Esophagus muscularis mucosa (tissue), 4 donors: ENCODE data around the gene C5orf34. TPM values are rescaled to one million over a fixed set of nuclear protein-coding genes. Genes with fewer than 3 reads are reported as not detected.
"Not testable (repeated sequence)": the region's sequence is repeated elsewhere in the genome, so short reads cannot be mapped to it uniquely, and the experiment has no call there.

Source experiments
- DNase-seq: peaks from one replicate; pipeline ENCODE4 v3.0.0-alpha.2; 2017; ENCODE audit errors: extremely low spot score
- H3K27ac ChIP-seq, 4 donors: fragments of 200-600 bp; sonication (generic); replicated peaks in 1 of 4; 1 replicate in 3 of 4; 2 replicates in 1 of 4; pipeline ENCODE4 v1.5.1; 2016 to 2019; ENCODE audit warnings: mild to moderate bottlenecking in 1 of 4
- H3K27me3 ChIP-seq, 4 donors: fragments of 200-600 bp; sonication (generic); one replicate each; pipeline versions ENCODE4 v1.5.1 to v1.6.0; 2016 to 2019
- H3K36me3 ChIP-seq, 4 donors: fragments of 200-600 bp; sonication (generic); one replicate each; pipeline ENCODE4 v1.5.1; 2016 to 2019
- H3K4me1 ChIP-seq, 4 donors: fragments of 200-600 bp; sonication (generic); one replicate each; pipeline ENCODE4 v1.5.1; 2016 to 2019
- H3K4me3 ChIP-seq, 4 donors: fragments of 200-600 bp; sonication (generic); 1 replicate in 2 of 4; 2 replicates in 2 of 4; pipeline ENCODE4 v1.5.1; 2016 to 2019; ENCODE audit warnings: mild to moderate bottlenecking in 4 of 4, moderate library complexity in 1 of 4
- H3K9me3 ChIP-seq, 4 donors: fragments of 200-600 bp; sonication (generic); 1 replicate in 3 of 4; 2 replicates in 1 of 4; pipeline ENCODE4 v1.5.1; 2016 to 2019
- EP300 ChIP-seq: sonication (generic); formaldehyde crosslinking; IDR thresholded peaks from one replicate; pipeline ENCODE4 v1.6.1; 2017; ENCODE audit warnings: antibody characterized with exemption
- POLR2A ChIP-seq: fragments of 450-650 bp; IDR thresholded peaks from one replicate; pipeline ENCODE4 v1.6.1; 2017; ENCODE audit warnings: antibody characterized with exemption, moderate library complexity, mild to moderate bottlenecking, low read depth
- POLR2AphosphoS5 ChIP-seq, 2 donors: sonication (generic); formaldehyde crosslinking; IDR thresholded peaks; one replicate each; pipeline ENCODE4 v1.6.1; 2017; ENCODE audit warnings: antibody characterized with exemption in 2 of 2
- WGBS: methylation state at CpG from one replicate; pipeline ENCODE4 v1.1.5; 2018; 5-methylcytosine and 5-hydroxymethylcytosine counted together
- intact Hi-C: fragments of 100-400 bp; cut with DNase I; formaldehyde crosslinking; loops from one replicate; pipeline ENCODE4 v1.15.1; 2023
- total RNA-seq, 4 donors: library from RNA; depleted of rRNA; stranded (reverse); fragments of >200 nt; gene quantifications; one replicate each; pipeline versions ENCODE4 v1.1.0 to v1.2.1, GENCODE V29; 2016
- TF ChIP-seq, protein P1 (sequence below), 3 experiments: fragments of 200-600 bp in 2 of 3; fragments of 450-650 bp in 1 of 3; sonication (generic) in 2 of 3; IDR thresholded peaks; one replicate each; pipeline ENCODE4 v1.5.1; 2017 to 2019; ENCODE audit warnings: antibody characterized with exemption in 3 of 3, mild to moderate bottlenecking in 2 of 3, moderate library complexity in 1 of 3

The C5orf34 gene
- total RNA-seq, 4 donors from 2014 or later: 0.42 to 1.6 (median 1.4) TPM

- 60% methylated on average over 2 of the region's 2 CpGs for WGBS
- no peaks in the 10 kb centered on the region for H3K9me3 ChIP-seq
- H3K4me1 ChIP-seq: peaks cover 43 to 77% (median 68%) of the 10 kb centered on the region in 4 donors
- TF ChIP-seq POLR2AphosphoS5 (IDR thresholded peaks at IDR 0.05): no peak
- no peak for TF ChIP-seq POLR2A
- TF ChIP-seq, protein P1, sequence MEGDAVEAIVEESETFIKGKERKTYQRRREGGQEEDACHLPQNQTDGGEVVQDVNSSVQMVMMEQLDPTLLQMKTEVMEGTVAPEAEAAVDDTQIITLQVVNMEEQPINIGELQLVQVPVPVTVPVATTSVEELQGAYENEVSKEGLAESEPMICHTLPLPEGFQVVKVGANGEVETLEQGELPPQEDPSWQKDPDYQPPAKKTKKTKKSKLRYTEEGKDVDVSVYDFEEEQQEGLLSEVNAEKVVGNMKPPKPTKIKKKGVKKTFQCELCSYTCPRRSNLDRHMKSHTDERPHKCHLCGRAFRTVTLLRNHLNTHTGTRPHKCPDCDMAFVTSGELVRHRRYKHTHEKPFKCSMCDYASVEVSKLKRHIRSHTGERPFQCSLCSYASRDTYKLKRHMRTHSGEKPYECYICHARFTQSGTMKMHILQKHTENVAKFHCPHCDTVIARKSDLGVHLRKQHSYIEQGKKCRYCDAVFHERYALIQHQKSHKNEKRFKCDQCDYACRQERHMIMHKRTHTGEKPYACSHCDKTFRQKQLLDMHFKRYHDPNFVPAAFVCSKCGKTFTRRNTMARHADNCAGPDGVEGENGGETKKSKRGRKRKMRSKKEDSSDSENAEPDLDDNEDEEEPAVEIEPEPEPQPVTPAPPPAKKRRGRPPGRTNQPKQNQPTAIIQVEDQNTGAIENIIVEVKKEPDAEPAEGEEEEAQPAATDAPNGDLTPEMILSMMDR (IDR thresholded peaks at IDR 0.05): no peak
- TF ChIP-seq EP300: no peak
- peaks cover 0 to 32% (median 7%) of the 10 kb centered on the region in 4 donors for H3K36me3 ChIP-seq
- intact Hi-C loops: no loop called here
- H3K27me3 ChIP-seq: no peaks in the 10 kb centered on the region
- no peak for DNase-seq
- no peak overlapping the region for H3K4me3 ChIP-seq
- H3K27ac ChIP-seq: no peak overlapping the region
These were observed 38.4 kb upstream of the C5orf34 start for GRCh38 chr5:43553381-43553780.

GRCh38 chr5:43551731-43552130, 36.8 kb upstream of the C5orf34 start:
- 55% methylated on average over 2 of the region's 2 CpGs for WGBS

GRCh38 chr5:43549272-43549671, 34.3 kb upstream of the C5orf34 start:
- 93% methylated on average over 8 of the region's 8 CpGs for WGBS
- H3K9me3 ChIP-seq, intact Hi-C loops, H3K27ac ChIP-seq, H3K27me3 ChIP-seq, H3K4me3 ChIP-seq, DNase-seq: not testable (repeated sequence)
- Histone ChIP-seq H3K36me3 (peaks cover 10 to 67% (median 39%) of the 10 kb centered on the region in 4 donors), H3K4me1 (peaks cover 32 to 52% (median 44%) of the 10 kb centered on the region in 4 donors)

More at GRCh38 chr5:43551731-43552130, 36.8 kb upstream of the C5orf34 start:
- intact Hi-C loops: no loop called here
- peaks cover 7 to 42% (median 16%) of the 10 kb centered on the region in 4 donors for H3K36me3 ChIP-seq
- TF ChIP-seq POLR2A: no peak
- no peak for TF ChIP-seq POLR2AphosphoS5 (IDR thresholded peaks at IDR 0.05)
- TF ChIP-seq EP300: no peak
- TF ChIP-seq, protein P1 (IDR thresholded peaks at IDR 0.05): no peak
- no peak overlapping the region for H3K4me3 ChIP-seq
- DNase-seq: no peak
- no peak overlapping the region for H3K27ac ChIP-seq
- H3K27me3 ChIP-seq: no peaks in the 10 kb centered on the region
- H3K4me1 ChIP-seq: peaks cover 47 to 70% (median 62%) of the 10 kb centered on the region in 4 donors
- H3K9me3 ChIP-seq: no peaks in the 10 kb centered on the region

DNA sequence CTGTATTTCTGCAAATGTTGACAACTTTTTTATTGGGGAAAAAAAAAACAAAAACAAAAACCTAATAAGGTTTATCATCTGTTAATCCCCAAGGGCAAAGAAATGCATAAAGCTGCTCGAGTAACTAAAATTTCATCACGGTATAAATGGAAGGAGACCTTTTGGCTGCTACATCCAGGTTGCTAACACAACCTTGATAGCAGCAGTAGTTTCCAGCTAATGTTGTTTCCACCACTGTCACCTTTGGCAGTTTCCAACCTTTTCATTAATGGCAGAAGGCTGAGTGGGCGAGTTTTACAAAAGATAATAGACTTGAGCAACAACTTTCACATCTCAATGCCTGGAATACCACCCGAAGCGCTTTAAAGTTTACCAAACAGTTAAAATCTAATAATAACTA, 33.4 kb upstream of the C5orf34 start:
- Histone ChIP-seq H3K27ac (no peak overlapping the region), H3K4me1 (peaks cover 23 to 47% (median 39%) of the 10 kb centered on the region in 4 donors), H3K27me3 (no peaks in the 10 kb centered on the region), H3K4me3 (no peak overlapping the region), H3K36me3 (peaks cover 10 to 69% (median 41%) of the 10 kb centered on the region in 4 donors), H3K9me3 (no peaks in the 10 kb centered on the region)
- TF ChIP-seq, protein P1 (IDR thresholded peaks at IDR 0.05): no peak
- TF ChIP-seq POLR2AphosphoS5 (IDR thresholded peaks at IDR 0.05) (no peak), POLR2A (no peak), EP300 (no peak)
- 88% methylated on average over 5 of the region's 5 CpGs for WGBS
- intact Hi-C loops: no loop called here
- DNase-seq: no peak

GRCh38 chr5:43547532-43547931, 32.6 kb upstream of the C5orf34 start:
- no peak for TF ChIP-seq POLR2A
- TF ChIP-seq POLR2AphosphoS5 (IDR thresholded peaks at IDR 0.05): no peak
- TF ChIP-seq, protein P1 (IDR thresholded peaks at IDR 0.05): no peak
- no peak for TF ChIP-seq EP300
- no peak overlapping the region for H3K27ac ChIP-seq
- 98% methylated on average over 2 of the region's 2 CpGs for WGBS
- H3K27me3 ChIP-seq: no peaks in the 10 kb centered on the region
- intact Hi-C loops: no loop called here
- peaks cover 14 to 41% (median 32%) of the 10 kb centered on the region in 4 donors for H3K4me1 ChIP-seq
- no peaks in the 10 kb centered on the region for H3K9me3 ChIP-seq
- H3K36me3 ChIP-seq: peaks cover 13 to 70% (median 41%) of the 10 kb centered on the region in 4 donors
- no peak for DNase-seq
- H3K4me3 ChIP-seq: no peak overlapping the region
